Trophoblast cell (in vitro differentiated cells and primary cell): ENCODE results near the gene NUDT3.

Experiments
- DNase-seq, 2 donors: peaks; one replicate each; pipeline ENCODE4 v3.0.0-alpha.2; 2016
- H2AFZ ChIP-seq: 2 replicates; pipeline ENCODE4 v1.6.1; 2013; ENCODE audit warnings: low read length, moderate library complexity, mild to moderate bottlenecking; ENCODE audit not compliant: insufficient read depth, poor library complexity
- H2AK5ac ChIP-seq: 2 replicates; pipeline ENCODE4 v1.6.1; 2013; ENCODE audit warnings: mild to moderate bottlenecking, low read length
- H2BK120ac ChIP-seq: 2 replicates; pipeline ENCODE4 v1.6.1; 2013; ENCODE audit warnings: low read length, mild to moderate bottlenecking, moderate library complexity; ENCODE audit not compliant: insufficient read depth, poor library complexity
- H2BK12ac ChIP-seq: 2 replicates; pipeline ENCODE4 v1.6.1; 2013; ENCODE audit warnings: mild to moderate bottlenecking, low read length, moderate library complexity
- H2BK5ac ChIP-seq: 2 replicates; pipeline ENCODE4 v1.6.1; 2013; ENCODE audit warnings: low read length, low read depth, moderate library complexity, mild to moderate bottlenecking; ENCODE audit not compliant: poor library complexity
- H3K14ac ChIP-seq: 2 replicates; pipeline ENCODE4 v1.6.1; 2013; ENCODE audit warnings: mild to moderate bottlenecking, low read length
- H3K18ac ChIP-seq: 2 replicates; pipeline ENCODE4 v1.6.1; 2013; ENCODE audit warnings: mild to moderate bottlenecking, low read length
- H3K23ac ChIP-seq: 2 replicates; pipeline ENCODE4 v1.6.1; 2013; ENCODE audit warnings: low read length
- H3K27ac ChIP-seq: 2 replicates; pipeline ENCODE4 v1.5.1; 2013; ENCODE audit warnings: low read depth, mild to moderate bottlenecking, inconsistent platforms, low read length, moderate library complexity
- H3K27me3 ChIP-seq: 2 replicates; pipeline ENCODE4 v1.6.1; 2013; ENCODE audit warnings: inconsistent platforms, mild to moderate bottlenecking, low read length, moderate library complexity; ENCODE audit not compliant: insufficient read depth
- H3K36me3 ChIP-seq, 2 experiments: 1 replicate in 1 of 2; 2 replicates in 1 of 2; pipeline ENCODE4 v1.6.1; 2013; ENCODE audit warnings: low read length in 2 of 2, mild to moderate bottlenecking in 2 of 2, moderate library complexity in 1 of 2; ENCODE audit not compliant: insufficient read depth in 2 of 2, control insufficient read depth in 1 of 2
- H3K4ac ChIP-seq: 2 replicates; pipeline ENCODE4 v1.6.1; 2013; ENCODE audit warnings: low read depth, mild to moderate bottlenecking, low read length, moderate library complexity
- H3K4me1 ChIP-seq, 2 experiments: 1 replicate in 1 of 2; 2 replicates in 1 of 2; pipeline ENCODE4 v1.6.1; 2013; ENCODE audit warnings: low read length in 2 of 2, mild to moderate bottlenecking in 2 of 2, moderate library complexity in 1 of 2; ENCODE audit not compliant: insufficient read depth in 2 of 2, control insufficient read depth in 1 of 2
- H3K4me2 ChIP-seq: 2 replicates; pipeline ENCODE4 v1.6.1; 2013; ENCODE audit warnings: inconsistent platforms, mild to moderate bottlenecking, low read length, moderate library complexity
- H3K4me3 ChIP-seq: 2 replicates; pipeline ENCODE4 v1.5.1; 2013; ENCODE audit warnings: mild to moderate bottlenecking, low read depth, low read length, inconsistent platforms
- H3K79me1 ChIP-seq: one replicate; pipeline ENCODE4 v1.6.1; 2013; ENCODE audit warnings: low read length
- H3K79me2 ChIP-seq: 2 replicates; pipeline ENCODE4 v1.6.1; 2013; ENCODE audit warnings: low read length, mild to moderate bottlenecking; ENCODE audit not compliant: control insufficient read depth, insufficient read depth, poor library complexity
- H3K9ac ChIP-seq: 2 replicates; pipeline ENCODE4 v1.6.1; 2013; ENCODE audit warnings: mild to moderate bottlenecking, low read length
- H3K9me3 ChIP-seq: 2 replicates; pipeline ENCODE4 v1.6.1; 2013; ENCODE audit warnings: low read depth, mild to moderate bottlenecking, control low read depth, inconsistent platforms, low read length; ENCODE audit not compliant: insufficient read depth
- H4K12ac ChIP-seq: 2 replicates; pipeline ENCODE4 v1.6.1; 2013; ENCODE audit warnings: low read depth, mild to moderate bottlenecking, low read length, moderate library complexity
- H4K8ac ChIP-seq: 2 replicates; pipeline ENCODE4 v1.6.1; 2013; ENCODE audit warnings: low read depth, mild to moderate bottlenecking, low read length, moderate library complexity
- H4K91ac ChIP-seq: one replicate; pipeline ENCODE4 v1.6.1; 2013; ENCODE audit warnings: low read depth, mild to moderate bottlenecking, low read length, moderate library complexity
- WGBS: extraction: QIAGEN DNeasy Blood & Tissue Kit; methylation state at CpG from one replicate; pipeline ENCODE4 v1.1.7; 2013; ENCODE audit warnings: missing lambda C conversion rate; ENCODE audit not compliant: insufficient read length, insufficient coverage; ENCODE audit errors: extremely low coverage; 5-methylcytosine and 5-hydroxymethylcytosine counted together

NUDT3 gene

DNA sequence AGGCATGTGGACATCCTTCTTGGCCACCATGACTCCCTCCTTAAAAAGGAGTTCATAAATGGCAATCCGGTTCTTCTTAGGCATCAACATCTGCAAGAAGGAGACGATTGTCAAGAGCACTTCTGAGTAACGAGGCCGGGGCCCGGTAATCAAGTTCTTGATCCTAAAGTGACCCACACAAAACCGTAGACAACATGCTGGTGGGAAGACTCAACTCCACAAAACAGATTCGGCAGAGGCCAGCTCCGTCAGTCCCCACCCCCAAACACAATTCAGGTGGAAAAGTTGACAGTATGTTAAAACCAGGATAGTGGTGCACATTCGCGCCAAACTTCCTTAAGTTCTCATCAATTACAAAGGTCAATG, 32.6 kb upstream of the NUDT3 start:
- Histone ChIP-seq H3K9me3 (no peaks in the 10 kb centered on the region), H3K27me3 (no peaks in the 10 kb centered on the region), H3K27ac (peak overlapping the region; percentile 72), H2BK120ac (peak overlapping the region; percentile 55), H3K36me3 (peaks cover 33 to 44% of the 10 kb centered on the region in 2 experiments), H4K8ac (peak overlapping the region; percentile 76), H3K79me1 (peaks cover 7% of the 10 kb centered on the region), H3K4me2 (peak overlapping the region; percentile 90), H3K18ac (no peak overlapping the region), H3K9ac (peak overlapping the region; percentile 98), H3K79me2 (peaks cover 9% of the 10 kb centered on the region), H2AFZ (peak overlapping the region; percentile 23), H2BK5ac (peak overlapping the region; percentile 67), H4K12ac (peak overlapping the region; percentile 75), H3K4me1 (peaks cover 3 to 6% of the 10 kb centered on the region in 2 experiments), H4K91ac (peak overlapping the region; percentile 65), H2BK12ac (no peak overlapping the region), H2AK5ac (no peak overlapping the region), H3K14ac (peak overlapping the region; percentile 92), H3K23ac (no peak overlapping the region), H3K4ac (peak overlapping the region; percentile 92), H3K4me3 (peak overlapping the region; percentile 95)
- WGBS = no CpG with 5 or more reads among the region's 10 CpGs
- DNase-seq = peak in 1 of 2 donors; percentile 42

DNA sequence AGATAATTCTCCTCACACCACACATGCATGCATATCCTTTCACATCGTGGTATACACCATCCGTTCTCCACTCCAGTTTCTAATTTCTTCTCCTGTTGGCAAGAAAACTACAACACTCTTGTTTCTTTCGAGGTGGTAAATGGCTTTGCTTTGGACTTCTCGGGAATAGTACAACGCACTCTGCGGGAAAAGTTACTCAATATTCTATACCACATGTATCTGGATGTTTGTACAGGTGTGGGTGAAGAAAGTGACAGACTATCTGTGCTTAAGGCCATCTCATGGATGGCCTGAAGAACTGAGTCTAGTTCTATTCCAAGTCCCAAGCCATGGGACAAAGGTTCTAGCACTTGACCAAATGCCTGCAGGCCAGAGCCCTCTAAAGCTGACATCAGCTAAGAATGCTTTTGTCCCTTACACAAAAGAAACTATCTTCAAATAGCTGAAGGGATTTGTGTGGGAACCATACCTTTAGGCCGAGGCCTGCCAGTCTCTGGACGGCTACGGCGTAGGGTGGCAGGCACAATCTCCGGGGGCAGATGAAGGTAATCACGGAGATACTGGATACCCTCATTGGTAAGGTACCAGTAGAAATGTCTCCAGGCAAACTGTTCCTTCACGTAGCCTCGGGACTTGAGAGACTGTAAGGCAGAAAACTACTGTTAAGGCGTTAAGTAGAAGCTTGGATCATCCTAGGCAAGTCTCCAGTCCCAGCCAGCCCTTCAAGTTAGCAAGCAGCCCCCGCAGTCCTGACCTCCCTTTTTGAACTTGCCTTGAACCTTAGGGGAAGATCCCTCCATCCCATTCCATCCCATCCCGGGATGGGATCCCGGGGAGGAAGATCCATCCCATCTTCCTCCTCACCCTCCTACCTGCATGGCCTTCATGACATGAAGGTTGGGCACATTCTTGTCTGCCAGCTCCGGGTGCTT, 32.0 kb upstream of the NUDT3 start:
- peak in 1 of 2 donors; percentile 28 for DNase-seq
- Histone ChIP-seq H3K14ac (no peak overlapping the region), H3K4me1 (peaks cover 3 to 6% of the 10 kb centered on the region in 2 experiments), H4K12ac (no peak overlapping the region), H2AFZ (no peak overlapping the region), H3K4me2 (peak overlapping the region; percentile 90), H4K91ac (no peak overlapping the region), H2BK5ac (no peak overlapping the region), H3K9ac (peak overlapping the region; percentile 37), H2BK120ac (no peak overlapping the region), H3K4me3 (peak overlapping the region; percentile 95), H3K79me1 (peaks cover 7% of the 10 kb centered on the region), H2AK5ac (no peak overlapping the region), H3K27ac (no peak overlapping the region), H4K8ac (no peak overlapping the region), H3K9me3 (no peaks in the 10 kb centered on the region), H3K23ac (no peak overlapping the region), H2BK12ac (no peak overlapping the region), H3K4ac (no peak overlapping the region), H3K27me3 (no peaks in the 10 kb centered on the region), H3K79me2 (peaks cover 9% of the 10 kb centered on the region), H3K18ac (no peak overlapping the region), H3K36me3 (peaks cover 38 to 51% of the 10 kb centered on the region in 2 experiments)
- WGBS = no CpG with 5 or more reads among the region's 19 CpGs

DNA sequence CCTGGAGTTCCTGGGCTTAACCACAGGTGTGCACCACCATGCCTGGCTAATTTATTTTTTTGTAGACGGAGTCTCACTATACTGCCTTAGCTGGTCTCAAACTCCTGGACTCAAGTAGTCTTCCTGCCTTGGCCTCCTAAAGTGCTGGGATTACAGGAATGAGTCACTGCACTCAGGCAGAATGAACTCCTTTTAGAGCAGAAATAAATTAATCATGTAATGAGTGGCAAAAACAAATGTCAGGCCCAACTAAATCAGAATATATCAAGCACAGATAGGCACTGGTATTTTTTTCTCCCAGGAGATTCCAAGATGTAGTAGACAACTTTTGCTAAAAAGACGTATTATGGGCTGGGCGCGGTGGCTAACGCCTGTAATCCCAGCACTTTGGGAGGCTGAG, 30.8 kb upstream of the NUDT3 start:
- Histone ChIP-seq H3K4me2 (no peak overlapping the region), H4K91ac (no peak overlapping the region), H4K8ac (no peak overlapping the region), H3K9me3 (no peaks in the 10 kb centered on the region), H2BK120ac (no peak overlapping the region), H3K27ac (no peak overlapping the region), H2AK5ac (no peak overlapping the region), H3K79me1 (peaks cover 7% of the 10 kb centered on the region), H3K9ac (no peak overlapping the region), H3K79me2 (peaks cover 9% of the 10 kb centered on the region), H2AFZ (no peak overlapping the region), H4K12ac (no peak overlapping the region), H3K36me3 (peaks cover 46 to 60% of the 10 kb centered on the region in 2 experiments), H3K14ac (no peak overlapping the region), H2BK12ac (no peak overlapping the region), H2BK5ac (no peak overlapping the region), H3K4me1 (peaks cover 3 to 6% of the 10 kb centered on the region in 2 experiments), H3K23ac (no peak overlapping the region), H3K18ac (no peak overlapping the region), H3K27me3 (no peaks in the 10 kb centered on the region), H3K4me3 (no peak overlapping the region), H3K4ac (no peak overlapping the region)
- no peak for DNase-seq
- no CpG with 5 or more reads among the region's 5 CpGs for WGBS

DNA sequence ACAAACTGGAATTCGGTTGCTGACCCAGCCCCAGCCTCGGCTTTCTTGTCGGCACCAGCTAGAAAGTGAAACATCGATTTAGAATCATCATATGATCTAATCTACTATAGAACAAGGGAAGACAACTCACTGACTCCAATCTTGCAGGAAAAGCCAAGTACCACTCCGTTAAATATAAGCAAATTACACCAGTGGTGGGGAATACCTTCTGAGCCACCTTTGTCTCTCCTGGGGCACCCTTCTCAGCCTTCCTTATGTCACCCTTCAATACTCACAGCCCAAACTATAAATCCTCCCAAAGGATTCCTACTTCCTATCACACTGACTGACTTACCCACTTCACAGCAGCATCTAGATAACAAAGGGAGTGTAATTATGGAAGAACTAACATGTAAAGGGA, 25.9 kb upstream of the NUDT3 start:
- no peak overlapping the region for H3K18ac ChIP-seq
- H3K4me3 ChIP-seq = no peak overlapping the region
- no peak overlapping the region for H2AFZ ChIP-seq
- H4K12ac ChIP-seq = no peak overlapping the region
- H3K36me3 ChIP-seq = peaks cover 46 to 70% of the 10 kb centered on the region in 2 experiments
- H3K23ac ChIP-seq = no peak overlapping the region
- no peaks in the 10 kb centered on the region for H3K9me3 ChIP-seq
- no peak overlapping the region for H3K4ac ChIP-seq
- H3K4me2 ChIP-seq = no peak overlapping the region
- no peaks in the 10 kb centered on the region for H3K79me2 ChIP-seq
- no peak overlapping the region for H3K9ac ChIP-seq
- no peak overlapping the region for H4K8ac ChIP-seq
- no peaks in the 10 kb centered on the region for H3K27me3 ChIP-seq
- no peak overlapping the region for H2BK120ac ChIP-seq
- H3K79me1 ChIP-seq = no peaks in the 10 kb centered on the region
- H3K4me1 ChIP-seq = no peaks in the 10 kb centered on the region
- H3K14ac ChIP-seq = no peak overlapping the region
- H2BK12ac ChIP-seq = no peak overlapping the region
- DNase-seq = no peak
- no peak overlapping the region for H2BK5ac ChIP-seq
- H3K27ac ChIP-seq = no peak overlapping the region
- no CpG with 5 or more reads among the region's 5 CpGs for WGBS
- H4K91ac ChIP-seq = no peak overlapping the region
- no peak overlapping the region for H2AK5ac ChIP-seq
